ENCODE measurements around the gene THAP4.
"Not testable (repeated sequence)": the region's sequence is repeated elsewhere in the genome, so short reads cannot be mapped to it uniquely, and the experiment has no call there.

The THAP4 gene

DNA sequence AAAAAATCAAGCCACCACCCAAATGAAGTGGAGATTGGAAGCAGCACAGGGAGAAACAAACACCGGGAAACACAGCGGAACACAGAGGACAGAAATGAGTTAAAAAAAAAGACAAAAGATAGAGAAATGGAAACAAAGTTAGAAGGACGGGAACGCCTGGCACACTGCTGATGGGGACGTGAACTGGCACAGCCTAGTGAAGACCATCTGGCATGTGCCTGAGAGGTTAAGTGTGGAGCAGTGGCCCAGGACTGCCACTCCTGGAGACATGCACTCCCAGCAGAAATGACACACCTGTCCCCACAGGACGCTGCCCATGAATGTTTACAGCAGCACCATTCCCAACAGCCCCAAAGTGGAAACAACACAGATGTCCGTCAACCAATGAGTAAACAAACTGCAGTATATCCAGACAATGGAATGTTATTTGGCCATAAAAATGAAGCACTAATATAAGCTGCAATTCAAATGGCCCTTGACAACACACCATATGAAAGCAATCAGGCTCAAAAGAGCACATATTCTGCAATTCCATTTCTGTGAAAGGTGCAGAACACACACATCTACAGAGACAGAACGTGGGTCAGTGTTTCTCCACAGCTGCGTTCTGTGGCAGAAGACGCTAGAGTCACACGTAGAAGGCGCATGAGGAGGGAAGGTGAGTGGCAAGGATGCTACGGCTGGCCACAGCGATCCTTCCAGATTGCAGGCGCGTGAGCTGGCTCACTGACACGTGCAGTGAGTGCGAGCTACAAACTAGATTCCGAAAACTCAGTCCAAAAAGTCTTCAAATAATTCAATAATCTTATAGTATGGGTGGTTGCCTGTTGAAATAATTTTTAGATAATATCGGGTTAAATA, 24.6 kb downstream of the THAP4 start:
- DNase-seq (ENCODE audit: low spot score), result no peak

GRCh38 chr2:241611062-241611461, 25.9 kb downstream of the THAP4 start:
- no peak for DNase-seq (ENCODE audit: low spot score)

GRCh38 chr2:241609859-241610793, 26.8 kb downstream of the THAP4 start:
- DNase-seq (ENCODE audit: low spot score), result no peak

DNA sequence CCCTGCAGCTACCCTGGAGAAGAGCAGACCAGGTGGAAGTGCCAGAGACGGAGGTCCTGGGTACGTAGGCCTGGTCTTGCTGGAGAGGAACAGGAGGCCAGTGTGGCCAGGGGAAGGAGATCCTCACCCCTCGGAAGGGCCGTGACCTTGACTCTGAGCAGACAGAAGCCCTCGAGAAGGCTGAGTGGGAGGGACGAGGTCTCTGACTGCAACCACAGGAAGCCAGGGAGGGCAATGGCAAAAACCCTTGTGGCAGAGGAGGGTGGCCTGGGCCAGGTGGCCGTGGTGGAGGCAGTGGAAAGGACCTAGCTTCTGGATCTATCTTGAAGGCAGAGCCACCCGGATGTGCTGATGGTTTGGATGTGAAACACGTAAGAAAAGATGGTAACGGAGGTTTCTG, 28.1 kb downstream of the THAP4 start:
- no peak for DNase-seq (ENCODE audit: low spot score)

DNA sequence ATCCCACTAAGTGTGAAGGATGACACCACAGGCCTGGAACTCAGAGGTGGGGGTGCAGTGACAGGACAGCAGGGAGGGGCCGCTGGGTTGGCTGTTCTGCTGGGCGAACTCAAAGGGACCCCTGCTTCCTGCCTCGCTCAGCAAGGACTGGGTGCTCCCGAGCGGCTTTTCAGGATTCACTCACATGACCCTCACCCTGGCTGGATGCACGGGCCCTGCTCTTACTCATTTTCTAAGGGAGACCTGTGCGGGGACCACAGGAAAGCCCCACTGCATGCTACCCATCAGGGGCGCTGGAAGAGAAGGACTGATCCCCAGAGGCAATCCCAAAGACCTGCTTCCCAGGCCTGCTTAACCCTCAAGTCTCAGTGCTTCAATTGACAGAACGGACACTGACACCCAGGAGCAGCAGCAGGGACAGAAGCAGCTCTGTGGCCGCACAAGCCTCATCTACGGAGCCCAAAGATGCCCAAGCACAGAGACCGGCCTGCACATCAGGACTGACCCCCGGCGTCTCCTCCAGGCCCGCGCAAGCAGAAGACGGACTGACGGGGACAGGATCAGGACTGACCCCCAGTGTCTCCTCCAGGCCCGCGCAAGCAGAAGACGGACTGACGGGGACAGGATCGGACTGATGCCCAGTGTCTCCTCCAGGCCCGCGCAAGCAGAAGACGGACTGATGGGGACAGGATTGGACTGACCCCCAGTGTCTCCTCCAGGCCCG, 29.6 kb downstream of the THAP4 start:
- DNase-seq (ENCODE audit: low spot score), result no peak

GRCh38 chr2:241606186-241606585, 30.8 kb downstream of the THAP4 start:
- DNase-seq (ENCODE audit: low spot score), result no peak

- no peak for DNase-seq (ENCODE audit: low spot score)
Measured at GRCh38 chr2:241603686-241604085, 33.3 kb downstream of the THAP4 start.

DNA sequence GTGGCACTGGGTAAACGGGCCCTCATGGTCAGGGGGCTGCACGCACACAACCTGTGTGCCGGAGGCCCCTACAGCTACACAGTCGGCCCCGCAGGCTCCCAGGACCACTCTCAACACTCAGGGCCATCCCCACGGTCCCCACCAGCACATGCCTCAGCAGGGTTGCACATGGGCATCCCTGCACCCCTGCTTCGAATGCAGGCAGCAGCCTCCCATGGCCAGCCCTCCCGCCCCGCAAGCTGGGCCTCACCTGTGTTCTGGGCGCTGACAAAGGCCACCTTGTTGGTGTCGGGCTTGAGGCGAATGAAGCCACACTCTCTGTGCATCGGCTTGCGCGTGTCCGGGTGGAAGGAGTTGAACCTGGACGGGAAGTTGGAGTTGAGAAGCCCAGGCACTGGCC, 34.2 kb downstream of the THAP4 start:
- no peak for DNase-seq (ENCODE audit: low spot score)

- no peak for DNase-seq (ENCODE audit: low spot score)
Measured at GRCh38 chr2:241601841-241602240, 35.1 kb downstream of the THAP4 start.

GRCh38 chr2:241599615-241600014, 37.3 kb downstream of the THAP4 start:
- no peak for DNase-seq (ENCODE audit: low spot score)

- no peak for DNase-seq (ENCODE audit: low spot score)
Measured at GRCh38 chr2:241598487-241598886, 38.5 kb downstream of the THAP4 start.

- no peak for DNase-seq (ENCODE audit: low spot score)
Measured at GRCh38 chr2:241598061-241598460, 38.9 kb downstream of the THAP4 start.

DNA sequence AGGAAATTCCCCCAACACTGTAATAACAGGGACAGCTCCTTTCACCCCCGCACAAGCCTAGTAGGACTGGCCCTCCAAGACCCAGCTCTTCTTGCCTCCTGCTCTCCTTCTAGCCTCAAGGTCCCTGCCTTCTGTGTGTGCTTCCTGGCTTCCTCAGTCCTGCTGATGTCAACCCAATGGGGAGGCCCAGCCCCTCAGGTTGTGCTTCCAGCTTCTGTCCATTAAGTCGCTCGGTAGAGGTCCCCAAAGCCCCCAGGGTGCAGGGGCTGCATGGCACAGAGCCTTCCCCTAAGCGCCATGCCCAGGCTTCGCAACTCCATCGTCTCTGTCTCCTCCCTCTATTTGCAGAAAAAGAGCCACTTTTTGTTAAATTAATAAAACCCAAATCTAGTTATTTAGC, 39.4 kb downstream of the THAP4 start:
- DNase-seq (ENCODE audit: low spot score), result no peak

DNA sequence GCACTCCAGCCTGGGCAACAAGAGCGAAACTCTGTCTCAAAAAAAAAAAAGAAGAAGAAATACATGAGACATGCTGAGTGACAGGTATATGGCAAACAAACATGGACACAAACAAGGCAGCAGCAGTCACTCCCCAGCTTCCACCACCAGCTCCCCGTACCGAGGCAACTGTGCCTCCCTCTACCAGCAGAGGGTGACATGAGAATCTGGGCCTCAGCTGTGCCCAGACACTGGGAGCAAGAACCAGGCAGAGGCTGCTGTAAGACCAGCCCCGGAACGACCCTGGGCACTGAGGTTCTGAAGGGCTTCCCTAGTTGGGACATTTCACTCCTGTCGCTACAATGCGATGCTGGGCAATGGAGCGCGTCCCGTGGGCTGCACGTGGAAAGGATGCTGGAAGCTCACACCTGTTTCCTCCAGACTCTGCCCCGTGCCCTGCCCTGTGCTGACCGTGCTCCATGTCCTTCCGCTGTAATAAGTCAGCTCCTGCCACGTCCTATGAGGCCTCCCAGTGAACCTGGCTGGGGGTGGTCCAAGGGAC, 41.3 kb downstream of the THAP4 start:
- no peak for DNase-seq (ENCODE audit: low spot score)

DNA sequence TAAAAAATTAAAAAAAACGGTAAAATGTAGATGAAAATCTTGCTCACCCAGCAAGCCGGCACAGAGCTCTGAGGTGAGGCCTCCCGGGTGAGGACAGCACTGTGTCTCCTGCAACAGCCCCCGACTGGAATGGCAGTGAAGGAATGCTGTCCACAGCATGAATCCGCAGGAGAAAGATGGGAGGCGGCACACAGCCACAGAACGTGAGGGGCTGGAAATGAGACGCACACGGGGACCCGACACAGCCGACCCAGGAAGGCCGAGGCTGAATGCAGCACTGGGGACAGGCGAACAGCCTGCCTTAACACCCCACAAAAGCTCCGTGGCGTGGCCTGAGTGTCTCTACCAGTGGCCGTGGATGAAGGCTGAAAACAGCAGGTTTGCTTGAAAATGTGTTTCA, 43.7 kb downstream of the THAP4 start:
- DNase-seq (ENCODE audit: low spot score), result no peak

DNA sequence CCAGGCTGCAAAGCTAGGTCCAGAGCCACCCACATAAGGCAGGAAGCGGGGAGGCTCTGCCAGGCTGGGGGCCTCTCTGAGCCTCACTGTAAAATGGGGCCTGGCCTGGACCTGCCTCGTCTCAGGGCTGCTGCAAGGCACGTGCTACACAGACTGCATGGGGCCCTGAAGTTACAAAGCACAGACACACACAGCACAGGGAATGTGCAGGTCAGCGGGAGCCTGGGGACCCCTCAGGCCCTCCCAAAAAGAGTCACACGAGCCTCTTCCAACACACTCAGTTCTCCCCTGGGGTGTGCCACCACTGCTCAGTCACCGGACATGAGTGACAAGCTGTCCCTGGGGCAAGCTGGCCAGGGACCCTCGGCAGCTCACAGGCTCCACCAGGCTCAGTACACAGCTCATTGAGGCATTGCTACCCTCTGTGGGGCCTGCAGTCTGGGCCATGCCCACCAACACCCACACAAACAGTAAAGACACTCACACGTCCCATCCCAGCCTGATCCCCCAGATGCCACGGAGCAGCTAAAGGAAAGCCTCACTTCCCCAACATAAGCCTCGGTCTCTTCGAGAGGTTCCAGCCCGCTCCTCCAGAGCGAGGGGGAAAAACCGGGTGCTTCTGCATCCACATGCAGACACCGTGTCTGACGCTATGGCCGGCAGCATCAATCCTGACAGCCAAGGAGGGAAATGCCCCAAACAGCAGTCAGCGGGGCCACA, 44.7 kb downstream of the THAP4 start:
- DNase-seq (ENCODE audit: low spot score), result no peak

DNA sequence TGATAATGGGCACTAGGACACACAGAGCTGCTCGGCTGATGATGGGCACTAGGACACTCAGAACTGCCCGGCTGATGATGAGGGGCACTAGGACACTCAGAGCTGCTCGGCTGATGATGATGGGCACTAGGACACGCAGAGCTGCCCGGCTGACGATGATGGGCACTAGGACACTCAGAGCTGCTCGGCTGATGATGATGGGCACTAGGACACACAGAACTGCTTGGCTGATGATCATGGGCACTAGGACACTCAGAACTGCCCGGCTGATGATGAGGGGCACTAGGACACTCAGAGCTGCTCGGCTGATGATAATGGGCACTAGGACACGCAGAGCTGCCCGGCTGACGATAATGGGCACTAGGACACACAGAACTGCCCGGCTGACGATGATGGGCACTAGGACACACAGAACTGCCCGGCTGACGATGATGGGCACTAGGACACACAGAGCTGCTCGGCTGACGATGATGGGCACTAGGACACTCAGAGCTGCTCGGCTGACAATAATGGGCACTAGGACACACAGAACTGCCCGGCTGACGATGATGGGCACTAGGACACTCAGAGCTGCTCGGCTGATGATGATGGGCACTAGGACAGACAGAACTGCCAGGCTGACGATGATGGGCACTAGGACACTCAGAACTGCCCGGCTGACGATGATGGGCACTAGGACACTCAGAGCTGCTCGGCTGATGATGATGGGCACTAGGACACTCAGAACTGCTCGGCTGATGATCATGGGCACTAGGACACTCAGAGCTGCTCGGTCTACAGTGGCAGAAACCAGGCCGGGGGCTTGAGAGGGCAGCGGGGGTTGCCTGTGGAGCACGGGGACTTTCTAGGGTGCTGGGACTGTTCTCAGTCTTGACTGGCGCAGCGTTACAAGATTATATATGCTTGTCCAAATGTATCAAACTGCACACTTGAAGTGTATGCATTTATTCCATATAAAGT, 46.2 kb downstream of the THAP4 start:
- DNase-seq (ENCODE audit: low spot score), result not testable (repeated sequence)

- not testable (repeated sequence) for DNase-seq (ENCODE audit: low spot score)
Measured at GRCh38 chr2:241589863-241590262, 47.1 kb downstream of the THAP4 start.

DNA sequence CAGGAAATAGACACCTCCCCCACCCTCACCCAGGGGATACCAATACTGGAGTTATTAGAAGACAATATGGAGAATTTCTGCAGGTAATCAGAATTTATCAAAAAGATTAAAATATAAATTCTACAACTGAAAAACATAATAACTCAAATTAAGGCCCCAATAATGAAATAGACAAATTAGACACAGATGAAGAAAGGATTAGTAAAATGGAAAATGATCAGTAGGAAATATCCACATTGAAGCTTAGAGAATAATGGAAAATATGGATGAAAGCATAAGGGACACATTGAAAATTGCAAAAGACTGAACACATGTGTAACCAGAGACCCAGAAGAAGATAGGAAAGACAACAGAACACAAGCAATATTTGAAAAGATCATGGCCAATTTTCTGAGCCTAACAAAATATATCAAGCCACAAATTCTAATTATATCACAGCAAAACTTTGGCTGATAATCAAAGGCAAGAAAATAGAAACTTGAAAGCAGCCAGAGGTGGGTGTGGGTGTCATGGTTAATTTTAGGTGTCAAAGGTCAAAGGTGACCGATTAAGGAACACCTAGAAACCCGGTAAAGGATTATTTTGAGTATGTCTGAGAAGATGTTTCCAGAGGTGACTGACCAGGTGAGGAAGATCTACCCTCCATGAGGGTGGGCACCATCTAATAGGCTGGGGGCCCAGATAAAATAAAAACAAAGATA, 50.2 kb downstream of the THAP4 start:
- no peak for DNase-seq (ENCODE audit: low spot score)

DNA sequence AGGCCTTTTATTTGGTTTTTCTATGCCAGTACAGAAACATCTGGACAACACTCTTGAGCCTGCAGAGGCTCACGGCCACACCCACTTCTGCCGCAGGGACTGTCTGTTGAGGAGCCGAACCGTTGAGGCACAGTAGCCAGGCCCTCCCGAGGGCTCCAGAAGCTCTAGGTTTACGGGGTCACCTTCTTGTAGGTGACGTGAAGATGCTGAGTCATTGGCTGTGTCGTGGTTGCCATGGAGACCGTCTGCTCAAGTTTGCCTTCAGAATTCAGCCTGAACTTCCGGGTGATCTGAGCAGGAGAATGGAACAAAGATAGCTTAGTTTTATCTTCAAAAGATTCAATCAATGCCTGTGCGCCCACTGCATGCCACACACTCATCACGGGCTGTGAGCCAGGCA, 52.5 kb downstream of the THAP4 start:
- DNase-seq (ENCODE audit: low spot score), result peak; percentile 49
